ENCODE data around the gene SBDS.
"Not testable (repeated sequence)": the region's sequence is repeated elsewhere in the genome, so short reads cannot be mapped to it uniquely, and the experiment has no call there.

The SBDS gene

DNA sequence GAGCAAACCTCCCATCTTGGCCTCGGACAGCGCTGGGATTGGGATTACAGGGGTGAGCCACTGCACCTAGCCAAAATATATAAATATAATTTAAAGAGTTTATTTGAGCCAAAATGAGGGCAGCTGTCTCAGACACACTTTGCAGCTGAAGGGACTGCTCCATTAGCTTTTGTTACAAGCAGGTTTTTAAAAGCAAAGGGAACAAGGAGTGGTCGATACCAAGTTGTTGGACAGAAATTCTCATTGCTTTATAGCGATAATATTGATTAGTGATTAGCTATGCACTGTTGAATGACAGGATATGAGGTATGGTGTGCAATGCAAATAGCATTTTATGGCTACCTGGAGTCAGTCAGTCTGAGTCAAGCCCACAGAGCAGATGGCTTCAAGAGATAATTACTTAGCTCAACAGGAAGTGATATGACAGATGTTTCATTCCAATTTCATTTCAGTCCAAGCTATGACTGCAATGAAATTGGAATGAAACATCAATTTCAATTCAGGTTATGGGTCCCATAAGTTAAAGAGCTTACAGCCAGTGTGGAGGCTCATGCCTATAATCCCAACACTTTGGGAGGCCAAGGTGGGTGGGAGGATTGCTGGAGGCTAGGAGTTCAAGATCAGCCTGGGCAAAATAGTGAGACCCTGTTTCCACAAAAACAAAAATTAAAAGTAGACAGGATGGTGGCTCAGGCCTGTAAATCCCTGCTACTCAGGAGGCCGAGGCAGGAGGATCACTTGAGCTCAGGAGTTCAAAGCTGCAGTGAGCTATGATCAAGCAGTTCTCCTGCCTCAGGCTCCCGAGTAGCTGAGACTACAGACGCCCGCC lies 24.4 kb upstream of the SBDS start:
- TF ChIP-seq PAX5 (IDR thresholded peaks at IDR 0.05; ENCODE audit: insufficient read depth, low read length, severe bottlenecking) (no peak), POLR2A (IDR thresholded peaks at IDR 0.05; ENCODE audit: low read depth, low read length) (no peak), SPI1 (IDR thresholded peaks at IDR 0.05; ENCODE audit: low read depth, low read length) (no peak), POU2F2 (IDR thresholded peaks at IDR 0.05; ENCODE audit: low read depth, low read length) (no peak), POLR2AphosphoS5 (IDR thresholded peaks at IDR 0.05; ENCODE audit: low read depth, low read length) (no peak), TAF1 (IDR thresholded peaks at IDR 0.05; ENCODE audit: low read depth, low read length) (no peak)
- FAIRE-seq (no peak), DNase-seq (ENCODE audit: insufficient read length, low spot score) (no peak)

DNA sequence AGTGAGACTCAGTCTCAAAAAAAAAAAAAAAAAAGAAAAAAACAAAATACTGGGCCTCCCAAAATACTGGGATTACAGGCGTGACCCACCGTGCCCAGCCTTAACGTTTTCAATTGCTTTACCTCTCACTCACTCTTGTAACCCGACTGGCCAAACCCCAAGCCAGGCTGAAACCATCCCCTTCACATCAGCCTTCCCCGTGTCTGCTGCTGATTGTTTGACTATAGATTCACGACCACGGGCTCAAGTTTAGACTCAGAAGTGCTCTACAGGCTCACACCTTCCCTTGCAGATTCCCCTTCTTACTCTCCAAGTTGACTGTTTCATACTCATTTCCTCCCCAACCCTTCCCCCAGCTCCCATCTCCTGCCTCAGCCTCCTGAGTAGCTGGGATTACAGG lies 23.6 kb upstream of the SBDS start:
- DNase-seq (ENCODE audit: insufficient read length, low spot score): no peak
- FAIRE-seq: no peak
- TF ChIP-seq POLR2A (IDR thresholded peaks at IDR 0.05; ENCODE audit: low read depth, low read length) (no peak), POU2F2 (IDR thresholded peaks at IDR 0.05; ENCODE audit: low read depth, low read length) (no peak), SPI1 (IDR thresholded peaks at IDR 0.05; ENCODE audit: low read depth, low read length) (no peak)

DNA sequence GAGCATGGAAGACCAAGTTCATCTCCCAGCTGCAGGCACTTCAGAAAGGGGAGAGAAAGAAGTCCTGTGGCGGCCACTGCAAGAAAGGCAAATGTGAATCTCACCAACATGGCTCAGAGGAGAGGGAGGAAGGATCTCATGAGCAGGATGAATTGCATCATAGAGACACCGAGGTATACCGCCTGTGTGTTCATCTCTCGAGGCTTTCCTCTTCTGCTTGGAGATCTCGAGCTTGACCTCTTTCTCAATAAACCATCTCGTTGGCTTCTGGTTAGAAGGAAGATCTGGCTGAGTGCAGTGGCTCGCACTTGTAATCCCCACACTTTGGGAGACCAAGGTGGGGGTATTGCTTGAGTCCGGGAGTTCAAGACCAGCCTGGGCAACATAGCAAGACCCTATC lies 22.6 kb upstream of the SBDS start:
- DNase-seq (ENCODE audit: insufficient read length, low spot score); FAIRE-seq: not testable (repeated sequence)

DNA sequence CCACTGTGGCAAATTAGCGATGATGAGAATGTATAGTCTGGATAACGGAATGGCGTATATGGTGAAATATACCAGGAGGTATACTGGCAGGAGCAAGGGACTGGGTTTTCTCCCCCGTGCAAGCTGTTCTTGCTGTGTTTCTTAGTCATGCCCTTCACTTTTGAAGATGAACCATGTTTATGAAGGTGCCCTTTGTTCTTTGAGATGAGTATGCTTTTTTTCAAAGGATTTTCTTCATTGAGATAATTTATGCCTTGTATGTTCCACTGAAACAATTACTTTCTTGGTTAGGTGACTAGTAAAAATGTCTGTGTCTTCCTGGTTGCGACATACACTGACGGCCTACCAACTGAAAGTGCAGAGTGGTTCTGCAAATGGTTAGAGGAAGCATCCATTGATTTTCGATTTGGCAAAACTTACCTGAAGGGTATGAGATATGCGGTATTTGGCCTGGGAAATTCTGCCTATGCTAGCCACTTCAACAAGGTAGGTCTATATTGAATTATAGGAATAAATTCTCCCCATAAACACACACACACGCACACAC lies 18.8 kb upstream of the SBDS start:
- DNase-seq (ENCODE audit: insufficient read length, low spot score); FAIRE-seq: not testable (repeated sequence)

DNA sequence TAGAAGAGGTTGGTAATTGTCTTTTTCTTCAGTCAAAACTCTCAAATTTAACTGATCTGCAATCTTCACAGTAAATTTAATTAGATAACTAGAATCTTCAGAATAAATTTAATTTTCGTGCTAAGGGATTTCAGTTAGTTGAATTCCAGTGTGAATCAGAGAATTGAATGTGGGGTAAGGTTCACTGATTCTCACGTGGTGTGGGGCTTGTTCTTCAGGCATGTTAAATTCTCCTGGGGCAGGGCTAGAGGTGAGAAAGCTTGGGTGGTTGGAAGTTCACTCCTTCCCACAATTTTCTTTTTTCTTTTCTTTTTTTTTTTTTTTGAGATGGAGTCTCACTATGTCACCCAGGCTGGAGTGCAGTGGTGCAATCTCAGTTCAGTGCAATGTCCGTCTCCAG lies 14.3 kb upstream of the SBDS start:
- not testable (repeated sequence) for DNase-seq (ENCODE audit: insufficient read length, low spot score); FAIRE-seq

DNA sequence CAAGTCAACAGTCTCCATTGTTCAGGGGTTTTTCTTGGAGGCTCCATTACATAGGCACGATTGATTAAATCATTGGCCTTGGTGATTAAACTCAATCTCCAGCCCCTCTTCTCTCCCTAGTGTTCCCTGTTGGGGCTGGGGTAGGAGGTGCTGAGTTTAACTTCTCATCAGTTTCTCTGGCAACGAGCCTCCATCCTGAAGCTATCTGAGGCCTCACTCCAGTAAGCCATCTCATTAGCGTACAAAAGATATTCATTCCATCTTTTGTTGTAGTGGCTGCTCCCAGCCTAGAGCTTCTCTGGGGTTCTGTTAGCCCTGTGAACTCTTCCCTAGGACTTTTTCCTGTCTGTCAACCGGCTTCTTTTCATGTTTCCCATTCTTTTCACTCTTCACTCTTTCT lies 12.9 kb upstream of the SBDS start:
- no peak for TF ChIP-seq PAX5 (IDR thresholded peaks at IDR 0.05; ENCODE audit: insufficient read depth, low read length, severe bottlenecking)
- TF ChIP-seq SPI1 (IDR thresholded peaks at IDR 0.05; ENCODE audit: low read depth, low read length): no peak
- TF ChIP-seq POU2F2 (IDR thresholded peaks at IDR 0.05; ENCODE audit: low read depth, low read length): no peak
- TF ChIP-seq POLR2A (IDR thresholded peaks at IDR 0.05; ENCODE audit: low read depth, low read length): no peak
- no peak for TF ChIP-seq POLR2AphosphoS5 (IDR thresholded peaks at IDR 0.05; ENCODE audit: low read depth, low read length)
- no peak for TF ChIP-seq TAF1 (IDR thresholded peaks at IDR 0.05; ENCODE audit: low read depth, low read length)
- FAIRE-seq (no peak), DNase-seq (ENCODE audit: insufficient read length, low spot score) (no peak)

DNA sequence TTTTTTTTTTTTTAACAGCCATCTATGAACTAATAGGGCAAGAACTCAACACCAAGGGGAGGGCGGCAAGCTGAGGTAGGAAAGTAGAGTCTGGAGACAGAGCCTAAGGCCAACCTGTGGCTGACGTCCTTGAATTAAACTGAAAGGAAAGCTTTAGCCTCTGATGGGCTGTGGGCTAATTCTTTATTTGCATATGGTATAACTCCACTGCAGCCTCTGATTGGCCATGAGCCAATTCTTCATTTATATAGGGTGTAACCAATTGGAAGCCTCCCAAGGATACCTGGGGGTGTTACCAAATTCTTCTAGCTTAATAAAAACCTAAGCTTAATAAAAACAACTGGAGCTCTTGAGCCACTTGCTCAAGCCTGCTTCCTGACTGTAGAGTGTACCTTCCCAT lies 11.6 kb upstream of the SBDS start:
- no peak for TF ChIP-seq SPI1 (IDR thresholded peaks at IDR 0.05; ENCODE audit: low read depth, low read length)
- TF ChIP-seq POU2F2 (IDR thresholded peaks at IDR 0.05; ENCODE audit: low read depth, low read length): no peak
- no peak for TF ChIP-seq POLR2A (IDR thresholded peaks at IDR 0.05; ENCODE audit: low read depth, low read length)
- no peak for TF ChIP-seq TAF1 (IDR thresholded peaks at IDR 0.05; ENCODE audit: low read depth, low read length)
- no peak for TF ChIP-seq POLR2AphosphoS5 (IDR thresholded peaks at IDR 0.05; ENCODE audit: low read depth, low read length)
- TF ChIP-seq PAX5 (IDR thresholded peaks at IDR 0.05; ENCODE audit: insufficient read depth, low read length, severe bottlenecking): no peak
- FAIRE-seq (no peak), DNase-seq (ENCODE audit: insufficient read length, low spot score) (no peak)

DNA sequence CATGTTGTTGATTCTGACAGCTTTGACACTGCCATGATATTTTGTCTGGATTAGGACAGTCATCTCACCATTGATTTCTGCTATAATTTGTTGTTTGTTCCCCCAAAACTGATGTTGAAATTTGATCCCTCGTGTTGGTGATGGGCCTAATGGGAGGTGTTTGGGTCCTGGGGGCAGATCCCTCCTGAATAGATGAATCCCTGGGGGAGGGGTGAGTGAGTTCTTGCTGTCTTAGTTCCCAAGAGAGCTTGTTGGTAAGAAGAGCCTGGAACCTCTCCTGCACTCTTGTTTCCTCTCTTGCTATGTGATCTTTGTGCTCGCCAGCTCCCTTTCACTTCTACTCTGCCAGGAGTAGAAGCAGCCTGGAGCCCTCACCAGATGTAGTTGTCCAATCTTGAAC lies 8.8 kb upstream of the SBDS start:
- FAIRE-seq; DNase-seq (ENCODE audit: insufficient read length, low spot score): not testable (repeated sequence)

DNA sequence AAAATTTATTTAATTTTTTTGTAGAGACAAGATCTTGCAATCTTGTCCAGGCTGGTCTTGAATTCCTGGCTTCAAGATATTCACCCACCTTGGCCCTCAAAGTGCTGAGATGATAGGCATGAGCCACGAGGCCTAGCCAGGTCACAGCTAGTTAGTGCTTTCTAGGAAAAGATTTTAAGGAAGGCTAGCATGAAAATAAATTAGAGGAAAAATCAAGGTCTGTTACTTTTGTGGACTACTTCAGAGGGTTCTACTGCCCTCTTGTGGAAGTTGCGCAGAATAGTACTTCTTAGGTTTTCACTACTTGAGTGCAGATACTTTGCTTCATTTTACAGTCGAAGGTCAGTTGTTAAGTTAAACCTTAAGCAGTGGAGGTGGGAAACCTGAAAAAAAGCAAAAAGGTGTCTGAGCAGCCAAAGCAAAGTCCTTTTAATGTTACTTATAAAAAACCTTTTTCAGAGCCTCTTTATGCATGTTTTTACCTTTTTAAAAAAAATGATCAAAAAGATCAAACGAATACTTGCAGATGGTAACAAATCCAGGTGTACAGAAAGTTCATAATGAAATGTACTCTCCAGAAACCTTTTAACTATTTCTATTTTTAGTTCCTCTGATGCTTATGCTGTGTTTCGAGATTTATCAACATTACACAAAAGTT lies 5.3 kb upstream of the SBDS start:
- not testable (repeated sequence) for DNase-seq (ENCODE audit: insufficient read length, low spot score)

DNA sequence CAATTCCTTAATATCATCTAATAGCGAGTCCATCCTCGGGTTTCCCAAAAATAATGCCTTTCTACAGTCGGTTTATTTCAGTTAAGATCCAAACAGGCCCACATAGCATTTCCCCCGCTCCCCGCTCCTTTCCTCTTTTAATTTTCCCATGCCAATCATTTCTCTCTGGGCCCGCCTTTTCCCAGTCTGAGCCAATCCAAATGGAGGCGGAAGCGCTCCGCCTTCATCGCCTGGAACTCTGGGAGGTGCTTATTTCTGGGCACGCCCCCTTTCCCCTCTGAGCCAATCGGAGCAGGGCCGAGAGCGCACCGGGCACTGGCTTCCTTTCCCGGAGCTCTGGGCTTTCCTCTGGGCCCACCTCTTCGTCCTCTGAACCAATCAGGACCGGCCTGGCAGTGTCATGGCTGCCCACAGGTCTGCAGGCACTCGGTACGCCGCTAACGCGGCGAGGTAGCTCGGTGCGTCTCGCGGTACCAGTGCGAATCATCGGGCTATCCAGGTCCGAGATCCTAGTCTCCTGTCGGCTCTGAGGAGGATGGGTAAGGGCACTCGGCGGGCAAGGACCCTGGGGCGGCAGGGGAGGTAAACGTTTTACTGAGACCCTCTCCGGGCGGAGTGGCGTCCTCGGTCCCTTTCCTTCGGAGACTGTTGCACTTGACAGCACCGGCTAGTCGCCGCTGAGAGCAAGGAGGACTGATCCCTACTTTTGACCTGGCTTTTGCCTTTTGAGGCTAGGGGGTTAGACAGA lies 1.2 kb upstream of the SBDS start, which contains the start of gene TYW1:
Gene TYW1 (plus strand): TSS at position 390 of the 748 bp plus-strand sequence. CDS start 146 bp downstream, at position 536.
- DNase-seq (ENCODE audit: insufficient read length, low spot score): peak; percentile 35
- peak; percentile 91 for FAIRE-seq
- TF ChIP-seq TAF1 (IDR thresholded peaks at IDR 0.05; ENCODE audit: low read depth, low read length) (peak; percentile 47; the same call in 1 of the 2 replicates), POLR2AphosphoS5 (IDR thresholded peaks at IDR 0.05; ENCODE audit: low read depth, low read length) (peak; percentile 70), POLR2A (IDR thresholded peaks at IDR 0.05; ENCODE audit: low read depth, low read length) (peak; percentile 87)

More for the DNA sequence above, 5.3 kb upstream of the SBDS start:
- FAIRE-seq: peak; percentile 82

DNA sequence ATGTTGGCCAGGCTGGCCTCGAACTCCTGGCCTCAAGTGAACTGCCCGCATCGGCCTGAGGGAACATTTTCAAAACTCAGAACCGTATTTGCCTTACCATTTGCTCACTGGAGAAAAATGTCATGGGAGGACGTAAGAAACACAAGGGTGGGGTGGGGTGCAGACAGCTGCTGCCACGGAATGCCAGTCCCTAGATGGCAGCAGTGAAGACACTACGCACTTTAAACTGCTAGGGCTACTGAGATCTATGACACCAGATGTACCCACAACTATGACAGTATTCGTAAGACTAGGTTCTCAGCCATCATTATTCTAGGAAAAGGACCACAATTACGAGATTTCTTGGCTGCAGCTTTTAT lies 716 bp downstream of the SBDS start:
- not testable (repeated sequence) for FAIRE-seq; DNase-seq (ENCODE audit: insufficient read length, low spot score)

DNA sequence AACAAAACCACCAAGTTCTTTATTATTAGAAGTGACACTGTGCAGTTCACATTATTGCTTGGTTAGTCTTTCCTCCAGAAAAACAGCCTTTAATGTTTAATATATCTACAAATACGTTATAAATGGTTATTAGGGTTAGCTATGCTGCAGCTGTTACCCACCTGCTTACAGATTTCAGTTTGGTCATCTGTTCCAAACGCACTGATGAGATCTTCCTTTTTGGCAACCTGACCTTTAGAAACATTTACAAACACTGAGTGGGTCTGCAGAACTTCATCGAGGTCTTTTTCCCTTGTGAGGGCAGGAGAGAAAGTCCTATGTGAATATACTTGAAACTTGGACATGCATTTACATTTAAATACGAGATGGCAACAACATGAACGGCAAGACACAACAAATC lies 1.3 kb downstream of the SBDS start:
- not testable (repeated sequence) for DNase-seq (ENCODE audit: insufficient read length, low spot score)

DNA sequence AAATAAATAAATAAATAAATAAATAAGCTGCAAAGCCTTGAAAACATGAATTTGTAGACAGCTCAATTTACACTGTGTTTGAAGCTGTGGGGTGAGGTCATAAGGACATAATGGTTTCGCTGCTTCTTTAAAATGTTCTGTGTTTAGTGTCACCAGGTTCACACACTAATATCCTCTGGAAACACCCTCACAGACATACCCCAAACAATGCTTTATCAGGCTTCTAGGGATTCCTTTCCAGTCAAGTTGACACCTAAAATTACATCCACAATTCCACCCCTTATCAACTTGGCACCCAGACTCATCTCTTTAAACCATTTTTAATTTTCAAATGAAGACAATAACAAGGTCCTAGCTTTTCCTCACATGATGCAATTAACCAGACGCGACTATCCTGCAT lies 5.8 kb downstream of the SBDS start:
- peak; percentile 26 for FAIRE-seq
- not testable (repeated sequence) for DNase-seq (ENCODE audit: insufficient read length, low spot score)

More for the DNA sequence above, 1.3 kb downstream of the SBDS start:
- FAIRE-seq: peak; percentile 16

DNA sequence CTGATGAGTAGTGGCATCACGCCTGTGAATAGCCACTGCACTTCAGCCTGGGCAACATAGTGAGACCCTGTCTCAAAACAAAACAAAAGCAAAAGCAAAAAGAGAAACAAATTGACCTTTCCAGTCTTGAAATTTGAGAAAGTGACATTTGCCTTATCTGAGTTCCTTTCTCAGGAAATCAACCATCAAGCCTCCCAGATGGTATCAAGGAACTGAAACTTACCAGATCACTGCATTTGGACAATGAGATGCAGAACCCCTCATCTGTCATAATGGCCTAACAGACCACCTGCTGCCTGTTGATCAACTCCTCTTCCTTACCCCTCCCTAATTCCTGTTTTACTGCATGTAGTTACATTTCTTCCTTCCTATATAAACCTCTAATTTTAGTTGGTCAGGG lies 15.1 kb downstream of the SBDS start:
- DNase-seq (ENCODE audit: insufficient read length, low spot score): not testable (repeated sequence)
- peak; percentile 67 for FAIRE-seq

DNA sequence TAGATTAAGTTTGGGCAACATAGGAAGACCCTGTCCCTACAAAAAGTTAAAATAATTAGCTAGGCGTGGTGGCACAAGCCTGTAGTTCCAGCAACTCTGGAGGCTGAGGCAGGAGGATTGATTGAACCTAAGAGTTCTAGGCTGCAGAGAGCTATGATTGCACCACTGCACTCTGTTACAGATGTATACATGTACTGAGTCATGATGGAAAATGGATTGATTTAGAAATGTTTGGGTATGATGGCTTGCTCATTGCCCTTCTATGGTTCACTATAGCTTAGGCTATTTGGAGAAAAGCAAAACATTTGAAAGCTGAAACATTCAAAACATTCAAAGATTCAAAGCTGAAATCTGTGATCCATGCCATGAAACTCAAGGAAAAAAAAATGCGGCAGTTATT lies 16.4 kb downstream of the SBDS start:
- DNase-seq (ENCODE audit: insufficient read length, low spot score); FAIRE-seq: not testable (repeated sequence)

DNA sequence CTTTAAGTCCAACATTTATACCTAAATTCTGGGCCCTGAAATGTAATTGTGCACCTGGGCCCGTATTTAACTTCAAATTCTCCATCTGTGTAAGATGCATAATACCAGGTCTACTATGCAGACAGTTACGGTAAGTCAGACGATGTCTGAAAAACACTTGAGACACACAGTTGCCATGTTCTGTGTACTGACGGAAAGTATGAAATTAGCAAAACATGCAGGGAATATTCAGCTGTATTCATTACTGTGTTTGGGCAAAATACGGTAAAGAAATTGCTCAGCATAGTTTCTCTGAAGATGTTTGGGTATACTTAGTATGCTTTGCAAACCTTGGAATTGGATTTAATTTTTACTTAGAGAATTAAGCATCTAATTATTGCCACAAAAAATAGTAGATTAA lies 17.1 kb downstream of the SBDS start:
- FAIRE-seq: peak; percentile 74
- not testable (repeated sequence) for DNase-seq (ENCODE audit: insufficient read length, low spot score)
